Measurements from ENCODE around the gene NKIRAS1. TPM values are rescaled to one million over a fixed set of nuclear protein-coding genes. Genes with fewer than 3 reads are reported as not detected.

NKIRAS1 gene
- total RNA-seq, 1 experiment from 2014 or later: 23.0 TPM

DNA sequence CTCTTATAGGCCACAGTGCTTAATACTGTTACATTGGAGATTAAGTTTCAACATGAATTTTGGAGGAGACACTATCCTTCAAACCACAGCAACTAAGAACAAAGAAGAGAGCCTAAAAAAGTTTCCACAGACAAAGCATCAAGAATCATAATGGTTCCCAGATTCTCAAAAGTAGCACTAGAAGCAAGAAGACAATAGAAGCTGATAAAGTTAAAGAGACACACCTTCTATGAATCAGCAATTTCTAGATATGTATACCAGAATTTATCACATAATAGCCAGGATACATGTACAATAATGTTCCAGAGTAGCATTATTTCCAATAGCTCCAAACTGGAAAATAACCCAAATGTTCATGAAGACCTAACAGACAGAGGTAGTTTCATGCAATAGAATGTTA, 12.2 kb downstream of the NKIRAS1 start:
- peaks cover 37% of the 10 kb centered on the region for H3K36me3 ChIP-seq (ENCODE audit: insufficient read depth, low read length, poor library complexity, severe bottlenecking)
- peaks cover 15% of the 10 kb centered on the region for H3K4me1 ChIP-seq (ENCODE audit: insufficient read depth, low read length, poor library complexity, severe bottlenecking)
- ChIA-PET CTCF (no interaction called here), POLR2A (ENCODE audit: low non-redundant PET) (no interaction called here)
- no peaks in the 10 kb centered on the region for H3K9me3 ChIP-seq (ENCODE audit: low read depth, low read length, poor library complexity, severe bottlenecking)
- TF ChIP-seq EZH2 (IDR thresholded peaks at IDR 0.05; ENCODE audit: borderline replicate concordance, low read depth, low read length, poor library complexity, severe bottlenecking): no peak
- TF ChIP-seq, protein P1, sequence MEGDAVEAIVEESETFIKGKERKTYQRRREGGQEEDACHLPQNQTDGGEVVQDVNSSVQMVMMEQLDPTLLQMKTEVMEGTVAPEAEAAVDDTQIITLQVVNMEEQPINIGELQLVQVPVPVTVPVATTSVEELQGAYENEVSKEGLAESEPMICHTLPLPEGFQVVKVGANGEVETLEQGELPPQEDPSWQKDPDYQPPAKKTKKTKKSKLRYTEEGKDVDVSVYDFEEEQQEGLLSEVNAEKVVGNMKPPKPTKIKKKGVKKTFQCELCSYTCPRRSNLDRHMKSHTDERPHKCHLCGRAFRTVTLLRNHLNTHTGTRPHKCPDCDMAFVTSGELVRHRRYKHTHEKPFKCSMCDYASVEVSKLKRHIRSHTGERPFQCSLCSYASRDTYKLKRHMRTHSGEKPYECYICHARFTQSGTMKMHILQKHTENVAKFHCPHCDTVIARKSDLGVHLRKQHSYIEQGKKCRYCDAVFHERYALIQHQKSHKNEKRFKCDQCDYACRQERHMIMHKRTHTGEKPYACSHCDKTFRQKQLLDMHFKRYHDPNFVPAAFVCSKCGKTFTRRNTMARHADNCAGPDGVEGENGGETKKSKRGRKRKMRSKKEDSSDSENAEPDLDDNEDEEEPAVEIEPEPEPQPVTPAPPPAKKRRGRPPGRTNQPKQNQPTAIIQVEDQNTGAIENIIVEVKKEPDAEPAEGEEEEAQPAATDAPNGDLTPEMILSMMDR (conservative IDR thresholded peaks at IDR 0.05; ENCODE audit: low read depth, low read length): no peak
- DNase-seq (ENCODE audit: low spot score): no peak
- H3K27ac ChIP-seq (ENCODE audit: low read depth, low read length, poor library complexity, severe bottlenecking): no peak overlapping the region
- H3K27me3 ChIP-seq (replicated peaks; ENCODE audit: insufficient read depth, low read depth, low read length, poor library complexity): no peaks in the 10 kb centered on the region
- H3K4me3 ChIP-seq (ENCODE audit: low read depth, low read length, poor library complexity, severe bottlenecking): no peak overlapping the region
- no TSS peak for BruUV-seq (replicated peaks)
- intact Hi-C loops (cut with micrococcal nuclease; ENCODE audit: unreplicated experiment): no loop called here

DNA sequence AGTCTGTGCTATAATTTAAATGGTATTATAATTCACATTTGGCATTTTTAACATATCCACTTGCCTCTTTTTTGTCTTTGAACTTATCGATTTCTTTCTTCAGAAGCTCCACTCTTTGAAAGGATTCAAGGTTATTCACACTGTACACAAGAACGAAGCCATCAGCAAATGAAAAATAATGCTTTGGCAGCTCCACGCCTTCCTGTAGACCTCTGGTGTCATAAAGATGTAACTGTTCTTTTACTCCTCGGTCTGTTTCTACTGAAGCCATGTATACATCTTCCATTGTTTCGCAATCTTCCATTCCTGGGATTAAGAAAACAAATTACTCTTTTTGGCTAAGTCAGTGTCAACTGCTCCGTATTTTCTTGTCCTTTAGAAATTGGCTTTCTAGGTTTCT, 16.0 kb downstream of the NKIRAS1 start:
- Histone ChIP-seq H3K4me1 (ENCODE audit: insufficient read depth, low read length, poor library complexity, severe bottlenecking) (peaks cover 15% of the 10 kb centered on the region), H3K27me3 (replicated peaks; ENCODE audit: insufficient read depth, low read depth, low read length, poor library complexity) (no peaks in the 10 kb centered on the region), H3K4me3 (ENCODE audit: low read depth, low read length, poor library complexity, severe bottlenecking) (no peak overlapping the region), H3K27ac (ENCODE audit: low read depth, low read length, poor library complexity, severe bottlenecking) (no peak overlapping the region), H3K36me3 (ENCODE audit: insufficient read depth, low read length, poor library complexity, severe bottlenecking) (peaks cover 41% of the 10 kb centered on the region), H3K9me3 (ENCODE audit: low read depth, low read length, poor library complexity, severe bottlenecking) (no peaks in the 10 kb centered on the region)
- DNase-seq (ENCODE audit: low spot score): peak; percentile 66
- no peak for TF ChIP-seq EZH2 (IDR thresholded peaks at IDR 0.05; ENCODE audit: borderline replicate concordance, low read depth, low read length, poor library complexity, severe bottlenecking)
- TF ChIP-seq, protein P1 (conservative IDR thresholded peaks at IDR 0.05; ENCODE audit: low read depth, low read length): peak; percentile 31; the same call in 1 of the 2 replicates
- BruUV-seq (replicated peaks): no TSS peak
- ChIA-PET CTCF (no interaction called here), POLR2A (ENCODE audit: low non-redundant PET) (interaction anchor here (0.7 kb wide), 1 partner anchor 822 kb away, joined by 8 read pairs; no protein-coding TSS in a partner anchor)
- intact Hi-C loops (cut with micrococcal nuclease; ENCODE audit: unreplicated experiment): no loop called here

DNA sequence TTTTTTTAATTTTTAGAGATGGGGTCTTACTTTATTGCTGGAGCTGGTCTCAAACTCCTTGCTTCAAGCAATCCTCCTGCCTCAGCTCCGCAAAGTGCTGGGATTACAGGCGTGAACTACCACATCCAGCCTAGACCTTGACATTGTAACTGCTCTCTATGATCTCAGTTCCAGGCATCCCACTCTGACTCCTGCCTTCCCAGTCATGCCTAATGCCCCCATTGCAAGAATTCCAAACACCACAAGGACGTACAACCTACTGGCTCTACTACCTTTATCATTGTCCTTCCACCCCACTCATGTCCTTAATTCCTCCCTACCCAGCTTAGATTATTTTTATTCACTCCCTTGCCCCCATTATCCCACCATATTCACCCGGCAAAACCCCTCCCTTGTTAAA, 21.6 kb downstream of the NKIRAS1 start:
- no peaks in the 10 kb centered on the region for H3K27me3 ChIP-seq (replicated peaks; ENCODE audit: insufficient read depth, low read depth, low read length, poor library complexity)
- H3K4me3 ChIP-seq (ENCODE audit: low read depth, low read length, poor library complexity, severe bottlenecking): no peak overlapping the region
- CTCF ChIA-PET: no interaction called here
- POLR2A ChIA-PET (ENCODE audit: low non-redundant PET): no interaction called here
- H3K9me3 ChIP-seq (ENCODE audit: low read depth, low read length, poor library complexity, severe bottlenecking): no peaks in the 10 kb centered on the region
- no peak for DNase-seq (ENCODE audit: low spot score)
- intact Hi-C loops (cut with micrococcal nuclease; ENCODE audit: unreplicated experiment): no loop called here
- peaks cover 51% of the 10 kb centered on the region for H3K36me3 ChIP-seq (ENCODE audit: insufficient read depth, low read length, poor library complexity, severe bottlenecking)
- TF ChIP-seq, protein P1 (conservative IDR thresholded peaks at IDR 0.05; ENCODE audit: low read depth, low read length): no peak
- no peak for TF ChIP-seq EZH2 (IDR thresholded peaks at IDR 0.05; ENCODE audit: borderline replicate concordance, low read depth, low read length, poor library complexity, severe bottlenecking)
- no peaks in the 10 kb centered on the region for H3K4me1 ChIP-seq (ENCODE audit: insufficient read depth, low read length, poor library complexity, severe bottlenecking)
- no TSS peak for BruUV-seq (replicated peaks)
- H3K27ac ChIP-seq (ENCODE audit: low read depth, low read length, poor library complexity, severe bottlenecking): no peak overlapping the region
